ENCODE results near the gene CEACAM1.

DNA sequence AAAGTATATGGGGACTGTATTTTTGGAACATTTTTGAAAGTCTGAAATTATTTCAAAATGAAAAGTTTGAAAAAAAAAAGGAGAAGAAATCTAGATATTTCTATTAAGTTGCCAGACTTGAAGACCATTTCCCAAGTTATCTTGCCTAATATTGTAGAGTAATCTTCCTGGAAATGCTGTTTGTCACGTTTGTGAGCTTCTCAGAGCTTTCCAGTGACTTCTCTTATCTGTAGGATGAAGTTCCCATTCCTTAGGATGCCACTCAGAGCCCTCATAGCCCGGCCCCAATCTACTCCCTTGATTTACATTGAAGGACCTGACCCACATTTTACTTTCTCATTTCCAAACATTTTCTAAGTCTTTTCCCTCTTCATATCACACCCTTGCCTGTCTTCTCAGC, 42.8 kb upstream of the CEACAM1 start:
- TF ChIP-seq CTCF (conservative IDR thresholded peaks at IDR 0.05 in 1 of 2, IDR thresholded peaks at IDR 0.05 in 1 of 2; ENCODE audit: low read depth in 1 of 2, low read length in 2 of 2) (no peak), EZH2 (IDR thresholded peaks at IDR 0.05; ENCODE audit: low read length, missing control alignments) (no peak)

All from fibroblast of lung (primary cell).